Cardiac fibroblast (primary cell): Measurements from ENCODE around the gene ANXA5.
A peak's percentile ranks its signal among the peaks of the same experiment; 100 is the strongest.

Source experiments
- DNase-seq, 2 donors: peaks; one replicate each; pipeline versions ENCODE4 v3.0.0 to v3.0.0-alpha.2; 2010; ENCODE audit warnings: low read depth in 2 of 2
- H3K4me3 ChIP-seq, 2 donors: replicated peaks in 1 of 2; 1 replicate in 1 of 2; 2 replicates in 1 of 2; pipeline ENCODE4 v1.5.1; 2011; ENCODE audit warnings: low read depth in 2 of 2, low read length in 2 of 2, mild to moderate bottlenecking in 2 of 2, moderate library complexity in 1 of 2
- CTCF ChIP-seq: IDR thresholded peaks from one replicate; pipeline ENCODE4 v1.5.1; 2011; ENCODE audit warnings: low read depth, mild to moderate bottlenecking, low read length, inconsistent platforms

The ANXA5 gene

GRCh38 chr4:121674696-121675095 is 22.1 kb downstream of the ANXA5 start:
- TF ChIP-seq CTCF = no peak
- no peak overlapping the region for H3K4me3 ChIP-seq
- DNase-seq = no peak

DNA sequence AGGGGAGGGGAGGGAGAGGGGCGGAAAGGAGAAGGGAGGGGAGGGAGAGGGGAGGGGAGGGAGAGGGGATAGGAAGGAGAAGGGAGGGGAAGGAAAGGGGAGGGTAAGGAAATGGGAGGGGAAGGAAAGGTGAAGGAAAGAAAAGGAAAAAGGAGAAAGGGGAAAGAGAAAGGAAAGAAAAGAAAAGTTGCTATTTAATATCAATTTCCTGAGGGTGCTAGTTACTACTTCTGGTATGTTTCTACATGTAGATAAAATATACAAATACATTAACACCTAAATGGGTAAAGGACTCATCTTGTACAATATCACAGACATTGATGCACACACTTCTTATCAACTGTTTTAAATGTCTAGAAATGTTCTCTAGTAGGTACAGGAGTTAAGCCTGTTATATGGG is 22.6 kb downstream of the ANXA5 start:
- DNase-seq = no peak
- TF ChIP-seq CTCF = no peak
- H3K4me3 ChIP-seq = no peak overlapping the region

DNA sequence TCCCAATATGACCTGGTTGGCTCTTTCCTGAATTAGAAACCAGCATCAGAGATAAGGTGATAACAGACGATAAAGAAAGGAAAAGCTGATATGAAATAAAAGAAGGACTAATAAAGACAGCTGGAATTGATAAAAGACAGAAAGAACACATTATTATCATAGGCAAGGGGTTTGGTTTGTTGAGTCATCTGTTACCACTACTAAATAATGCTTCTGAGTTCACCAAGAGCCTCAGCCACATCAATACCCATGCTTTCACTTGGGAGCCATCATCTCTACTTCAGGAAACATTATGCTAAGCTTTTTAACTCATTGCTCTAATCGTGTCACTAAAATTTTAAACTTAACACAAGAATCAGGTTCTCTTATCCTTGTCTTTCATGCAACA is 27.6 kb downstream of the ANXA5 start:
- no peak for TF ChIP-seq CTCF
- H3K4me3 ChIP-seq = no peak overlapping the region
- DNase-seq = peak; percentile 30 to 55

GRCh38 chr4:121668368-121669162 is 28.2 kb downstream of the ANXA5 start:
- TF ChIP-seq CTCF = no peak
- DNase-seq = peak; percentile 85 to 98

DNA sequence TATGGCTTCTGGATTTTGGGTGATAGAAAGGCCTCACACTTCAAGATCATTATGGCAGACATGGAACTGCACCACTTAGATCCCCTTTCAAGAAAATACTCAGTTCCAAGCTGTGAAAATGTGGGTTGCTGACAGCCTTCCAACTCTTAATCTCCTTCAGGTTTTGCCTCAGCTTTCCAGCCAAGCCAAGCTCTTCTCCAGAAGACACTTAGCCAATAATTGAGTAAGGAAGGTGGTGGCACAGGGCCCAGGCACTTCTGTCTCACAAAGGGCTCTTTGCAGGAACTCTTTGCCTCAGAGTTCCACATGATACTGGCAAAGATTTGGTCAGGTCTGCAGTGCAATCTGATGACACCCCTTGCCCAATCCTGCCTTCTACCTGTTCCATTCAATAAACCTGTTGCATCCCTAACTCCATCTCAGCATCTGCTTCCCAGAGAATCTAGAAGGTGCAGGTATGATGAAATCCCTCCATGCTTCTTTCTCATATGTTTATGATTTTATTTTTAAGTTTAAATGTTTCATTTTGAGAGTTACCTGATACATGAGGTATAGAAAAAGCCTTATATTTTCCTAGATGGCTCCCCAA is 30.6 kb downstream of the ANXA5 start:
- peak in 1 of 2 donors; percentile 16 for DNase-seq
- TF ChIP-seq CTCF = no peak
- no peak overlapping the region for H3K4me3 ChIP-seq

More at GRCh38 chr4:121668368-121669162, 28.2 kb downstream of the ANXA5 start:
- no peak overlapping the region for H3K4me3 ChIP-seq

GRCh38 chr4:121665371-121665770 is 31.4 kb downstream of the ANXA5 start:
- H3K4me3 ChIP-seq = no peak overlapping the region
- no peak for TF ChIP-seq CTCF
- no peak for DNase-seq
